ENCODE results near the gene GNG7. TPM values are rescaled to one million over a fixed set of nuclear protein-coding genes. Genes with fewer than 3 reads are reported as not detected.
"Not testable (repeated sequence)": the region's sequence is repeated elsewhere in the genome, so short reads cannot be mapped to it uniquely, and the experiment has no call there.

The GNG7 gene
- polyA plus RNA-seq, 1 donor = 2.2 TPM

DNA sequence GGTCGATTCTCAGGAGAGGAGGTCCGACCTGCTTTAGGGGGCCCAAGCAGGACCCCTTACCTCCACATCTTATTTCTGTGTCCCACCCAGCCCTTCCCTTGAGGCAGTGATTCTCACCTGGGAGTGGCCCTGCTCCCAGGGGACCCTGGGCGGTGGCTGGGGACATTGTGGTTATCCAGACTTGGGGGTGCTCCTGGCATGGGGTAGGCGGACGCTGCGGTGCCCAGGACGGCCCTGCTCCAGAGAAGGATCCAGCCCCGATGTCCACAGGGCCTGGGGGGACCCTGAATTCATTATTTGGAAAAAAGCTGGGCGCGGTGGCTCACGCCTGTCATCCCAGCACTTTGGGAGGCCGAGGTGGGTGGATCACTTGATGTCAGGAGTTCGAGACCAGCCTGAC lies 142.1 kb downstream of the GNG7 start:
- Histone ChIP-seq H3K27ac (ENCODE audit: low read length) (no peak overlapping the region), H3K36me3 (ENCODE audit: control insufficient read depth, insufficient read depth, low read length) (no peaks in the 10 kb centered on the region), H3K9me3 (ENCODE audit: control insufficient read depth, low read depth, low read length) (no peaks in the 10 kb centered on the region), H3K4me3 (ENCODE audit: low read length) (no peak overlapping the region), H3K27me3 (ENCODE audit: control insufficient read depth, insufficient read depth, low read length) (peaks cover 2% of the 10 kb centered on the region), H3K4me1 (ENCODE audit: control insufficient read depth, insufficient read depth, low read length) (no peaks in the 10 kb centered on the region)
- WGBS (ENCODE audit: insufficient coverage, low lambda C conversion rate) = no CpG with 5 or more reads among the region's 13 CpGs
- DNase-seq = no peak

DNA sequence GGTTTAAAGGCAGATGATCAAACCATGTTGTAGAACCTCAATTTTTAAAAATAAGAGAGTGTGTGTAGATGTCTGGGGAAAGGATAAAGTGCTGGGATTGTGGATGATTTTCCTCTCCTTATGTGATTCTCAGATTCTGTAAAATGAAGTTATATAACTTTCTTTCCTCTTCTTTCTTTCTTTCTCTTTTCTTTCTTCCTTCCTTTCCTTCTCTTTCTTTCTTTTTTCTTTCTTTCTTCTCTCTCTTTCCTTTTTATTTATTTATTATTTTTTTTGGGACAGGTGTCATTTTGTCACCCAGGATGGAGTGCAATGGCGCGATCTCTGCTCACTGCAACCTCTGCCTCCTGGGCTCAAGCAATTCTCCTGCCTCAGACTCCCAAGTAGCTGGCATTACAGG lies 144.0 kb downstream of the GNG7 start:
- Histone ChIP-seq H3K27me3 (ENCODE audit: control insufficient read depth, insufficient read depth, low read length) (no peaks in the 10 kb centered on the region), H3K9me3 (ENCODE audit: control insufficient read depth, low read depth, low read length) (no peaks in the 10 kb centered on the region), H3K36me3 (ENCODE audit: control insufficient read depth, insufficient read depth, low read length) (no peaks in the 10 kb centered on the region), H3K4me3 (ENCODE audit: low read length) (no peak overlapping the region), H3K27ac (ENCODE audit: low read length) (no peak overlapping the region), H3K4me1 (ENCODE audit: control insufficient read depth, insufficient read depth, low read length) (no peaks in the 10 kb centered on the region)
- WGBS (ENCODE audit: insufficient coverage, low lambda C conversion rate) = no CpG with 5 or more reads among the region's 2 CpGs
- no peak for DNase-seq

DNA sequence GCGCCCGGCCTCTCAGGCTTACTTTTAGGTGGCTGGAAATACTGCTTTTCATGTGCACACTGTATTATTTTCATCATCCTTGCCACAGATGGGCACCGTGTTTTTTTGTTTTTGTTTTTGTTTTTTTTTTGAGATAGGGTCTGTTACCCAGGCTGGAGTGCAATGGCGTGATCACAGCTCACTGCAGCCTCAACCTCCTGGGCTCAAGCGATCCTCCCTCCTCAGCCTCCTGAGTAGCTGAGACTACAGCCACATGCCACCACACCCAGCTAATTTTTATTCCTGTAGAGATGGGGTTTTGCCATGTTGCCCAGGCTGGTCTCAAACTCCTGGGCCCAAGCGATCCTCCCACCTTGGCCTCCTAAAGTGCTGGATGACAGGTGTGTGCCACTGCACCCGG lies 144.4 kb downstream of the GNG7 start:
- DNase-seq; H3K27me3 ChIP-seq (ENCODE audit: control insufficient read depth, insufficient read depth, low read length); H3K9me3 ChIP-seq (ENCODE audit: control insufficient read depth, low read depth, low read length); H3K27ac ChIP-seq (ENCODE audit: low read length); H3K4me3 ChIP-seq (ENCODE audit: low read length); H3K36me3 ChIP-seq (ENCODE audit: control insufficient read depth, insufficient read depth, low read length); H3K4me1 ChIP-seq (ENCODE audit: control insufficient read depth, insufficient read depth, low read length): not testable (repeated sequence)
- WGBS (ENCODE audit: insufficient coverage, low lambda C conversion rate) = 83% methylated on average over 1 of the region's 7 CpGs

DNA sequence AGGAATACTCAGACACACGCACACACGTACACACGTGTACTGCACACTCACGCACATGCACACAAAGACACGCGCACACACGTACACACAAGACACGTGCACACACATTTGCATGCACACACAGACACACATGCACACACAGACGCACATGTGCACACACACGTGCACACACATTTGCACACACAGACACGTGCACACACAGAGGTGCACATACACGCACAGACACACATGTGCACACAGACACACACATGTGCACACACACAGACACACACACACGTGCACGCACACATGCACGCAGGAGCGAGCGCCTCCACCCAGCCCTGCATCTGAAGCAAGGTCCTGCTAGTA lies 145.4 kb downstream of the GNG7 start:
- Histone ChIP-seq H3K4me3 (ENCODE audit: low read length) (no peak overlapping the region), H3K27ac (ENCODE audit: low read length) (no peak overlapping the region), H3K36me3 (ENCODE audit: control insufficient read depth, insufficient read depth, low read length) (no peaks in the 10 kb centered on the region), H3K4me1 (ENCODE audit: control insufficient read depth, insufficient read depth, low read length) (no peaks in the 10 kb centered on the region), H3K27me3 (ENCODE audit: control insufficient read depth, insufficient read depth, low read length) (no peaks in the 10 kb centered on the region), H3K9me3 (ENCODE audit: control insufficient read depth, low read depth, low read length) (no peaks in the 10 kb centered on the region)
- DNase-seq = no peak
- WGBS (ENCODE audit: insufficient coverage, low lambda C conversion rate) = 90% methylated on average over 4 of the region's 17 CpGs

DNA sequence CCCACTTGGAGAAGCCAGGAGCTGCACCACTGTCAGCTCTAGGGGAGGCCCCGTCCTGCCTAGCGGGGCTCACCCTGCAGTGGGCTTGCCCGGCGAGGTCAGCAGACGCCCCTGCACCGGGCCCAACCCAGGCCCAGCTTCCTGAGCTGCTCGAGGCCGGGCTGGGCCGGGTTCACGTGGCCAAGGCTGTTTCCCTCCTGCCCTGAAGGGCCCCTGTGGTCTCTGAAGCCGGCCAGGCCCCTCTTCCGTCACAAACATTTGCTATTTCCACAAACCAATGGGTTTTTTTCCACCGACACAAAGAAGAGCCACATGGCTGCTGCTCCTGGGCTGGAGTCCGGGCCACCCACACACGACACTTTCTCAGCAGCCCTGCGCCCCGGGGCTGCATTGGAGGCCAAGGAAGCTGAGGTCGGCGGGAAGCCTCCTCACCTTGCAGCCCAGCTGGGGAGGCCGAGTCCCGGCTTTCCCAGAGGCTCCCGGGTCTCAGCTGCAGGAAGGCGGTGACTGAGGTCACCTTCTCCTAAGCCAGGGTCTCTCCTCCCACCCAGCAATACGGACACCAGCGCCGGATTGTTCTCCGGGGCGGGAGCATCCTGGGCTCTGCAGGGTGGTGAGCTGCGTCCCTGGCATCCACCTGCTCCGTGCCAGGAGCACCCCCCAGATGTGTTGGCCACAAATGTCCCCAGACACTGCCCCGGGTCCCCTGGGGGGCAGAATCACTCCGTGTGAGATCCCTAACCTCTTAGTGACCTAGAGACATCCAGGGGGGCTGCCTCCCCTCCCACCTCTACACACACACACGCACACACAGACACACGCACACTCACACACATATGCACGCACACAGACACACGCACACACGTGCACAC lies 146.0 kb downstream of the GNG7 start:
- Histone ChIP-seq H3K9me3 (ENCODE audit: control insufficient read depth, low read depth, low read length) (no peaks in the 10 kb centered on the region), H3K27ac (ENCODE audit: low read length) (no peak overlapping the region), H3K27me3 (ENCODE audit: control insufficient read depth, insufficient read depth, low read length) (no peaks in the 10 kb centered on the region), H3K4me1 (ENCODE audit: control insufficient read depth, insufficient read depth, low read length) (no peaks in the 10 kb centered on the region), H3K4me3 (ENCODE audit: low read length) (no peak overlapping the region), H3K36me3 (ENCODE audit: control insufficient read depth, insufficient read depth, low read length) (no peaks in the 10 kb centered on the region)
- WGBS (ENCODE audit: insufficient coverage, low lambda C conversion rate) = no CpG with 5 or more reads among the region's 37 CpGs
- DNase-seq = no peak

DNA sequence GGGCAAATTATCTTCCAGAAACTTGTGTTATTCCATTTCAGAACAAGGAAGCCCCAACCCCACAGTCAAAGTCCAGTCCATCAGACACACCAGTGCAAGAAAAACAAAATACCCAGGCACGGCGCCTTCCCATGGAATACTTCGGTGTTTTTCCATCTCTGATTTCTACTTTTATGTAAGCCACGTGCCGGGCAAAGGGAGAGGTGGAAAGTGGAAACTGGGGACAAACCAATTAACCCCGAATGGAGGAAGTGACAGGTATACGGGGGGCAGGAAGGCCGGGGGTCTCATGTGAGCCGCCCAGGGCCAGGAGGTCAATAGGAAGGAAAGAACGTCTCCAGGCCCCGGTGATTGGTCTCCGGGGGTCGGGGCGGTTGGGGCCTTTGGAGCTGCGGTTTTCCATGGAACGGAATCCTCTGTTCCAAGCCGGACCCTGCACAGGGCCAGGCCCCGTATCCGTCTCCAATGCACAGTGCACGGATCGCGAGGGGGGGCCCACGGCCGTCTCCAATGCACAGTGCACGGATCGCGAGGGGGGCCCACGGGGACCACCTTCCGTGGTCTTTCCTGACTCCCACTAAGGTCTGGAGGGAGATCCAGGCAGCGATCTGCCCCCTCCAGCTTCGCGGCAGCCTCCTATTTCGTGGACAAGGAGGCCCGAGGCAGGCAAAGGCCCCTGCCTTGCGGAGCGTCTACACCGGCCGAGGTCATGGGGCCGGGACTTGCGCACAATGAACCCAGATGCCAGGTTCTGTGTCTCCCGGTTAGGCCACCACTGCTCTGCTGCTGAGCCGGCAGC lies 146.9 kb downstream of the GNG7 start:
- no peaks in the 10 kb centered on the region for H3K4me1 ChIP-seq (ENCODE audit: control insufficient read depth, insufficient read depth, low read length)
- no CpG with 5 or more reads among the region's 42 CpGs for WGBS (ENCODE audit: insufficient coverage, low lambda C conversion rate)
- no peak overlapping the region for H3K27ac ChIP-seq (ENCODE audit: low read length)
- no peak overlapping the region for H3K4me3 ChIP-seq (ENCODE audit: low read length)
- no peaks in the 10 kb centered on the region for H3K36me3 ChIP-seq (ENCODE audit: control insufficient read depth, insufficient read depth, low read length)
- no peak for DNase-seq
- no peaks in the 10 kb centered on the region for H3K27me3 ChIP-seq (ENCODE audit: control insufficient read depth, insufficient read depth, low read length)
- H3K9me3 ChIP-seq (ENCODE audit: control insufficient read depth, low read depth, low read length) = no peaks in the 10 kb centered on the region

DNA sequence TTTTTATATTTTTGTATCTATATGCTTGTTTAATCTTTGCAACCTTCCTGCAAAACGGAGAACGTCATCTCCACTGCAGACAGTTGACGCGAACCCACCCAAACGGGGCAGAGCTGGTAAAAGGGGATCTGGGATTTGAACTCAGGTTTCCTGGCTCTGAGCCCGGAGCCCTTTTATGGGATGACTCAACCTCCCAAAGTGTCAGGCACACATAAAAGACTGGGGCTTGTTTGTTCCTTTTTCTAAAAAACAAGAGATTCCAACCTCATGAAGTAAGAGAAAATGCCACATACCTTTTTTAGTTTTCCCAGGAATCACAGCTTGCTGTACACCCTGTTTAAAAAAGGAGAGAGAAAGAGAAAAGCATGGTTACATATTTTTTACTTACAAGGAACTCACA lies 147.6 kb downstream of the GNG7 start:
- H3K36me3 ChIP-seq (ENCODE audit: control insufficient read depth, insufficient read depth, low read length) = no peaks in the 10 kb centered on the region
- no peak for DNase-seq
- no peaks in the 10 kb centered on the region for H3K27me3 ChIP-seq (ENCODE audit: control insufficient read depth, insufficient read depth, low read length)
- H3K4me3 ChIP-seq (ENCODE audit: low read length) = no peak overlapping the region
- whole genome bisulfite sequencing (ENCODE audit: insufficient coverage, low lambda C conversion rate) = no CpG with 5 or more reads among the region's 6 CpGs
- H3K27ac ChIP-seq (ENCODE audit: low read length) = no peak overlapping the region
- no peaks in the 10 kb centered on the region for H3K4me1 ChIP-seq (ENCODE audit: control insufficient read depth, insufficient read depth, low read length)
- H3K9me3 ChIP-seq (ENCODE audit: control insufficient read depth, low read depth, low read length) = no peaks in the 10 kb centered on the region

DNA sequence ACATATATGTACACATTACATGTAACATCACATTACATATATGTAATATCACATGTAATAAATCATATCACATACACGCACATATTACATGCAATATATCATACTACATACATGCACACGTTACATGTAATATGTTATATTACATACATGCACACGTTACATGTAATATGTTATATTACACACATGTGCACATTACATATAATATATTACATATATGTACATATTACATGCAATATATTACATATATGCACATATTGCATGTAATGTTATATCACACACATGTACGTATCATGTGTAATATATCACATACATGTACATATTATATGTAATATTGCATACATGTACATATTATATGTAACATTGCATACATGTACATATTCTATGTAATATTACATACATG lies 149.0 kb downstream of the GNG7 start:
- no peak overlapping the region for H3K27ac ChIP-seq (ENCODE audit: low read length)
- no peaks in the 10 kb centered on the region for H3K27me3 ChIP-seq (ENCODE audit: control insufficient read depth, insufficient read depth, low read length)
- H3K9me3 ChIP-seq (ENCODE audit: control insufficient read depth, low read depth, low read length) = no peaks in the 10 kb centered on the region
- no peaks in the 10 kb centered on the region for H3K36me3 ChIP-seq (ENCODE audit: control insufficient read depth, insufficient read depth, low read length)
- no peaks in the 10 kb centered on the region for H3K4me1 ChIP-seq (ENCODE audit: control insufficient read depth, insufficient read depth, low read length)
- DNase-seq = no peak
- WGBS (ENCODE audit: insufficient coverage, low lambda C conversion rate) = 81% methylated on average over 3 of the region's 4 CpGs
- H3K4me3 ChIP-seq (ENCODE audit: low read length) = no peak overlapping the region

DNA sequence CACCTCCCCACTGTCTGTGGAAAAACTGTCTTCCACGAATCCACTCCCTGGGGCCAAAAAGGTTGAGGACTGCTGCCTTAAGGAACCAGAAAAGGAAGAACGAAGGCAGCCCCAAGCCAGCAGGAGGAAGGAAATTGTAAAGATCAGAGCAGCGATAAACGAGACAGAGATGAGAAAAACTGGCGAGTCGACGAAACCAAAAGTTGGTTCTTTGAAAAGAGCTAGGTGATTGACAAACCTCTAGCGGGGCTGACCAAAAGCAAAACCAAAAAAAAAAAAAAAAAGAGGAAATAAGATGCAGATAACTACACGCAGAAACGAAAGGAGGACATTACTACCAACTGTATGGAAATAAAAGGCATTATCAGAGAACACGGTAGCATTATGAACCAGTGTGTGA lies 149.6 kb downstream of the GNG7 start:
- Histone ChIP-seq H3K9me3 (ENCODE audit: control insufficient read depth, low read depth, low read length) (no peaks in the 10 kb centered on the region), H3K36me3 (ENCODE audit: control insufficient read depth, insufficient read depth, low read length) (no peaks in the 10 kb centered on the region), H3K4me3 (ENCODE audit: low read length) (no peak overlapping the region), H3K27ac (ENCODE audit: low read length) (no peak overlapping the region), H3K4me1 (ENCODE audit: control insufficient read depth, insufficient read depth, low read length) (no peaks in the 10 kb centered on the region), H3K27me3 (ENCODE audit: control insufficient read depth, insufficient read depth, low read length) (no peaks in the 10 kb centered on the region)
- WGBS (ENCODE audit: insufficient coverage, low lambda C conversion rate) = 65% methylated on average over 10 of the region's 11 CpGs
- DNase-seq = peak in 1 of 2 donors; percentile 19

DNA sequence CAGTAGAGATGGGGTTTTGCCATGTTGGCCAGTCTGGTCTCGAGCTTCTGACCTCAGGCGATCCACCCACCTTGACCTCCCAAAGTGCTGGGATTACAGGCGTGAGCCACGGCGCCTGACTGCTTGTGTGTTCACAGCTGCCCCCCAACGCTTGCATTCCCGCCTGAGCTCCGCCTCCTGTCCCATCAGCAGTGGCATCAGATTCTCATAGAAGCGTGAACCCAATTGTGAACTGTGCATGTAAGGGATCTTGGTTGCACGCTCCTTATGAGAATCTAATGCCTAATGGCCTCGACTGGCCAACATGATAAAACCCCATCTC lies 150.7 kb downstream of the GNG7 start:
- H3K36me3 ChIP-seq (ENCODE audit: control insufficient read depth, insufficient read depth, low read length) = no peaks in the 10 kb centered on the region
- WGBS (ENCODE audit: insufficient coverage, low lambda C conversion rate) = no CpG with 5 or more reads among the region's 11 CpGs
- no peaks in the 10 kb centered on the region for H3K27me3 ChIP-seq (ENCODE audit: control insufficient read depth, insufficient read depth, low read length)
- no peak for DNase-seq
- no peak overlapping the region for H3K27ac ChIP-seq (ENCODE audit: low read length)
- no peaks in the 10 kb centered on the region for H3K4me1 ChIP-seq (ENCODE audit: control insufficient read depth, insufficient read depth, low read length)
- no peak overlapping the region for H3K4me3 ChIP-seq (ENCODE audit: low read length)
- peaks cover under 1% of the 10 kb centered on the region for H3K9me3 ChIP-seq (ENCODE audit: control insufficient read depth, low read depth, low read length)
